GM19023 (cell line): ENCODE measurements around the gene C17orf100.
"Not testable (repeated sequence)": the region's sequence is repeated elsewhere in the genome, so short reads cannot be mapped to it uniquely, and the experiment has no call there.

Experiments used
- ATAC-seq: cut with Tn5 transposase; IDR thresholded peaks from one replicate; pipeline ENCODE4 v1.9.1; 2021; ENCODE audit warnings: mild to moderate bottlenecking, moderate library complexity; ENCODE audit not compliant: unreplicated experiment

Gene C17orf100

GRCh38 chr17:6688944-6689343 lies 37.4 kb downstream of the C17orf100 start:
- ATAC-seq: no peak

GRCh38 chr17:6690641-6691040 lies 39.1 kb downstream of the C17orf100 start:
- no peak for ATAC-seq

DNA sequence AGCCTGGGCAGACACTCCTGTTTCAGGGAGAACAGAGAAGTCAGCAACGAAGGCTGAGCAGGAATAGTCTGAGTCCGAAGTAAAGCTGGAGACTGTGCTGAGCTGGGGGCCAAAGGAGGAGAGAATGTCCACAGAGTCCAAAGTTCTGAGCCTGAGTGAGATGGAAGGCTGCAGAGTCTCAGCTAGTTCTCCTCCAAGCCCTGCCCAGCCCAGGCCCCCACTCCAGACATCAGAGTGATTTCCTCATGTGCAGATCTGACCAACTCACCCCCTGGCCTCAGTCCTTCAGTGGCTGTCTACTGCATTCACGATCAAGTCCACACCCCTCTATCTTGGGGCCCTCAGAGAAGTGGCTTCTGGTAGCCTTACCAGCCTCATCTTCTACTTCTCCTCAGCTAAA lies 40.0 kb downstream of the C17orf100 start:
- ATAC-seq: no peak

- ATAC-seq: not testable (repeated sequence)
Observed at GRCh38 chr17:6691958-6692357, 40.4 kb downstream of the C17orf100 start.

DNA sequence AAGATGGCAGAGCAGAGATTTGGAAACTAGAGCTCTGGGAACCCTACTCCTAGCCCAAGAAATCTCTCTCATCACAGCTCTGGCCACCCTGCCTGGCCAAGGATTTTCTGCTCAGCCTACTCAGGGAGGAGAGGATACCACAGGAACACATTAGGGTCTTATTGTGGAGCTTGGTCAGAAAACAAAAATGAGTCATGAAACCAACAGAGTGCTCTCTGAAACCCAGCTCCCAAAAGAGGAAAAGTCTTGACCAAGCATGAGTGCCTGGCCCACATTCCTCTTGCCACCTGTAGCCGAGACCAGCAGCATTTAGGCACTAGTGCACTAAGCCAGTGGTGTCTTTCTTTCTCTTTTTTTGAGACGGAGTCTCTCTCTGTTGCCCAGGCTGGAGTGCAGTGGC lies 43.5 kb downstream of the C17orf100 start:
- no peak for ATAC-seq

DNA sequence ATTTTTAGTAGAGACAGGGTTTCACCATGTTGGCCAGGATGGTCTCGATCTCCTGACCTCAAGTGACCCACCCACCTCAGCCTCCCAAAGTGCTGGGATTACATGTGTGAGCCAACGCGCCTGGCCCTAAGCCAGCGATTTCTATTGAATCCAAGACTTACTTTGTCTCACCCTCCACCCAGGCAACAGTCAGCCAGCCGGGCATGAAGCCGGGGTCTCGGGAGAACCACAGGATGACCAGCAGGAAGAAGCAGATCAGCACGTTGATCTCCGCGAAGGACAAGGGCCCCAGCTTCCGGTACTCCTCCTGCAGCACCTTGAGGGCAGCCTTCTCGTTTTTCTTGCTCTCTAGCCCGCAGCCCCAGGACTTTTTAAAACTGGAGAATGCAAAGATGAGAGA lies 44.0 kb downstream of the C17orf100 start:
- no peak for ATAC-seq

GRCh38 chr17:6696906-6697305 lies 45.3 kb downstream of the C17orf100 start:
- no peak for ATAC-seq

- no peak for ATAC-seq
Observed at GRCh38 chr17:6698004-6698403, 46.4 kb downstream of the C17orf100 start.

DNA sequence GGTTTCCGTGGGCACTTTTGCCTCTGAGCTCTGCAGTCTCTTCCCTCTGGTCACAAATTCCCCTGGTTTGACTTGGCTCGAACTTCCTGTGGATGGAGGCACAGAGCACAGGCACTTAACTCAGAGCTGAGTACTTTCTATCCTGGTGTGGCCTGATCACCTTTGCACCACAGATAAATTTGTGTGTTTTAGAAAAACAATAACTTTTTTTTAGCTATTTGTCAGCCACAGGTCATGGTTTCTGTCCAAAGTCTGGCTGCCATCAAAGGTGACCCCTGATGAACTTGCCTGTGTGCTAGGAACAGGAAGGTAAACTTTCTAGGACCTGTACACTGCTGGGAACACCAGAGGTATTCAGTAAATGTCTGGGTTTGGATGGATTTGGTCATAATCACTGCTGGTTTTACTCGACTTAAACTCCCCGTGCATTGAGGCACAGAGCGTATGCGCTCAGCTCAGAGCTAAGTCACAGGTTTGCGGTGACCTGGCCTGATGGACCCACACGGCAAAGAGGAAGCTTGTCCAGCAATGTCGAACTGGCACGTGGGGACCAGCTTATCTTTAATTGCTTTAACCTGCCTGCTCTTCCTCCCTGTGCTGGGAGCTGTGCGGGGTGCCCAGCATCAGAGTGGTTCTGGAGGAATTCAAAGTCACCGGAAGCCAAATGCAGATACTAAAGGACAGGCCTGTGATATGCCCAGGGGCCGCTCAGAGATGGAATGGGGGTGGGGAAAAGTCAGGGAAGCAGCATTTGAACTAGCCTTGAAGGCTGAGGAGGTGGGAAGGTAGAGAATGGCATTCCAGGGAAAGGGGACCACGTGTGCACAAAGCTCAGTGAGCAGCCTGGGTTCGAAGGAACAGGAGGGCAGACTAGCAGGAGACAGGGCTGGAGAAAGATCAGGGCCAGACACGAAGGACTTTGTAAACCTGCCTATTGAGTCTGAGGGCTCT lies 48.7 kb downstream of the C17orf100 start:
- ATAC-seq: no peak

DNA sequence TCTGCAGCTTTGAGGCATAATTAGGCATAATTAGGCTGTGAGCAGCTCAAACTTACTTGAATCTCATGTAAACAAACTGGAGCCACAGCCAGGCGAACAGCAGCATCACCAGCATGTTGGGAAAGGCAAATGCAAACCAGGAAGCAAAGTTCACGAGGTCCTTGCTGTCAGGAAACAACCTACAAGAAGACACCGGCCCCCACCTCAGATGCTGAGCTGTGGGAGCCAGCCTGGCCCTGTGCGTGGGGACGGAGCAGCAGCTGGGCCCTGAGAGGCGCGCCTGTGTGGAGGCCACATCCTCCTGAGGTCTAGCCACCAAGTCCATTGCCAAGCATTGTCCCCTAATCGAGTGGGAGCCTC lies 49.4 kb downstream of the C17orf100 start:
- ATAC-seq: no peak

DNA sequence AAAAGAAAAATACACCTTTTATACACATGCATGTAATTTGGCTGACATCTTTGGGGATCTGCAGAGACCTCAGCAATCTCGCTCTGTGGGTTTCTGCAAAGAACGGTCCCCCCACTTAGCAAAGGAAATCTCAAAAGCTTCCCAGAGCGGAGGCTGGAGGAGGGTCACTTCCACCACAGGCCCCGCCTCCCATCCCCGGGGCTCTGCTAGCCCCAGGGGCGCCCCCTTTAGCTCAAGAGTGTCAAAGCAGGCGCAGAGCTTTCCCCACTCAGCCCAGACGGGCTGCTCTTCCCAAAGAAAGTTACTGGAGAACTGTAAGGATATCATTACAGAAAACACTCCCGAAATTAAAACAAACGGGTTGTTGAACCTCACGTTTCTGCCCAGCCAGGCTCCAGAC lies 50.2 kb downstream of the C17orf100 start:
- ATAC-seq: no peak

- ATAC-seq: no peak
Observed at GRCh38 chr17:6702567-6703215, 51.1 kb downstream of the C17orf100 start.
